ENCODE data around the gene RAD9A. TPM values are rescaled to one million over a fixed set of nuclear protein-coding genes. Genes with fewer than 3 reads are reported as not detected.

The RAD9A gene
- total and polyA plus RNA-seq, 11 donors, result 3.5 to 9.1 (median 6.1) TPM

DNA sequence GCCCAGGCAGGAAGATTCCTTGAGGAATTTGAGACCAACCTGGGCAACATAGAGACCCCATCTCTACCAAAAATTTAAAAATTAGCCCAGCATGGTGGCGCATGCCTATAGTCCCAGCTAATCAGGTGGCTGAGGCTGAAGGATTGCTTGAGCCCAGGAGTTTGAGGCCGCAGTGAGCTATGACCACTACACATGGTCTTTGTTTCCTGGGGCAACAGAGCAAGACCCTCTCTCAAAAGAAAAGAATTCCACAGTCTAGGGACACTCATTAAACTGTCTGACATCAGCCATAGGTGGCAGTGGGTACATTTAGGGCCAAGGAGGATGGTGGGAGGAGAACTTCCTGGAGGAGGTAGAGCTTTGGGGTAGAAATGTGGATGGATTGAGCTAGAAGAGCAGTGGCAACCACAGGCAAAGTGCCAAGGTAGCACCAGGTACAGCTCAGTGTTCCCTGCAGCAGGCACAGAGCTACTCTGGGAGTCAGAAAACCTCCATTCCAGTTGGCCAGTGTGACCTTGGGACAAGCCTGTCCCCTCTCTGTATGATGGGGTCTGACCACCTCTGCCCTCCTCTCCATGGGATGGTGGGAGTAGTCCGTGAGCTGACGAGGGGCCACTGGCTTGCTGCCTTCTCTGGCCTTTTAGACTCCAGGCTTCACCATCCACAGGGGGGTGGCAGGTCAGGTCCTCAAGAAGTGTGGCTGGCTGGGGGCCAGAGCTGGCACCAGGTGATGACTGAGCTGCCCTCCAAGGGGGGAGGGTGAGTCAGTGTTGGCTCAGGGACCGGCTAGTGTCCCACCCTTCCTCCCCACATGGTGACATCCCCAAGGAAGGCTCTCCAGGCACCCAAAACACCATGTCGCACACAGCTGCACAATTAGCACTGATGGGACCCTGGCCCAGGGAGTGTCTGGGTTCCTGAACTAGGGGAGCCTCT is 14.6 kb upstream of the RAD9A start:
- DNase-seq (no peak), ATAC-seq (no peak)
- no peak overlapping the region for H3K27ac ChIP-seq
- peaks cover 0 to 6% (median 0%) of the 10 kb centered on the region in 9 donors for H3K27me3 ChIP-seq
- no peaks in the 10 kb centered on the region for H3K9me3 ChIP-seq
- no peak overlapping the region for H3K4me3 ChIP-seq
- intact Hi-C loops (cut with DNase I), result no loop called here
- WGBS, 4 donors, result 64 to 90% (median 84%) methylated on average over 3 to 6 of the region's 6 CpGs
- H3K4me1 ChIP-seq, result peaks cover 0 to 36% (median 13%) of the 10 kb centered on the region in 12 donors
- TF ChIP-seq, protein P1, sequence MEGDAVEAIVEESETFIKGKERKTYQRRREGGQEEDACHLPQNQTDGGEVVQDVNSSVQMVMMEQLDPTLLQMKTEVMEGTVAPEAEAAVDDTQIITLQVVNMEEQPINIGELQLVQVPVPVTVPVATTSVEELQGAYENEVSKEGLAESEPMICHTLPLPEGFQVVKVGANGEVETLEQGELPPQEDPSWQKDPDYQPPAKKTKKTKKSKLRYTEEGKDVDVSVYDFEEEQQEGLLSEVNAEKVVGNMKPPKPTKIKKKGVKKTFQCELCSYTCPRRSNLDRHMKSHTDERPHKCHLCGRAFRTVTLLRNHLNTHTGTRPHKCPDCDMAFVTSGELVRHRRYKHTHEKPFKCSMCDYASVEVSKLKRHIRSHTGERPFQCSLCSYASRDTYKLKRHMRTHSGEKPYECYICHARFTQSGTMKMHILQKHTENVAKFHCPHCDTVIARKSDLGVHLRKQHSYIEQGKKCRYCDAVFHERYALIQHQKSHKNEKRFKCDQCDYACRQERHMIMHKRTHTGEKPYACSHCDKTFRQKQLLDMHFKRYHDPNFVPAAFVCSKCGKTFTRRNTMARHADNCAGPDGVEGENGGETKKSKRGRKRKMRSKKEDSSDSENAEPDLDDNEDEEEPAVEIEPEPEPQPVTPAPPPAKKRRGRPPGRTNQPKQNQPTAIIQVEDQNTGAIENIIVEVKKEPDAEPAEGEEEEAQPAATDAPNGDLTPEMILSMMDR (IDR thresholded peaks at IDR 0.05), result no peak
- TF ChIP-seq POLR2A (IDR thresholded peaks at IDR 0.05), result no peak
- no peaks in the 10 kb centered on the region for H3K36me3 ChIP-seq

DNA sequence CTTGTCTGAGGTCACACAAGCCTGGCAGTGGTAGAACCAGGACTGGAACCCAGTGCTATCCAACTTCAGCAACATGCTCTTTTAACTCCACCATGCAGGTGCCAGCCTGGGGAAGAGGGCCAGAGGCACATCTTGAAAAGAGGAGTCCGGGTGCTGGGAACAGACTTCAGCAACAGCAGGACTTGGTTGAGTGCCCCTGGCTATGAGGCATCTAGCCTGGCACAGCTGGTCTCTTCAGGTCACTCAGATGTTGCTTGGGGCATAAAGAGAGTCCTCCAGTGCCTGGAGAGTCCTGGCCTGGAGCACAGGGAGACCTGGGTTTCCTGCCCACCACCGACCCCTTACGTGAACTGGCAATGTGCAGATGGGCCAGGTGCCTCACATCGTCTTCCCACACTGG is 13.2 kb upstream of the RAD9A start:
- Histone ChIP-seq H3K27ac (no peak overlapping the region), H3K4me1 (peaks cover 0 to 38% (median 12%) of the 10 kb centered on the region in 12 donors), H3K36me3 (no peaks in the 10 kb centered on the region), H3K9me3 (no peaks in the 10 kb centered on the region), H3K4me3 (no peak overlapping the region), H3K27me3 (peaks cover 0 to 6% (median 0%) of the 10 kb centered on the region in 9 donors)
- intact Hi-C loops (cut with DNase I), result no loop called here
- TF ChIP-seq POLR2A (IDR thresholded peaks at IDR 0.05), result no peak
- TF ChIP-seq, protein P1 (IDR thresholded peaks at IDR 0.05), result no peak
- 92 to 100% (median 94%) methylated on average over 2 to 4 of the region's 4 CpGs for WGBS, 4 donors
- no peak for DNase-seq
- ATAC-seq, result no peak

DNA sequence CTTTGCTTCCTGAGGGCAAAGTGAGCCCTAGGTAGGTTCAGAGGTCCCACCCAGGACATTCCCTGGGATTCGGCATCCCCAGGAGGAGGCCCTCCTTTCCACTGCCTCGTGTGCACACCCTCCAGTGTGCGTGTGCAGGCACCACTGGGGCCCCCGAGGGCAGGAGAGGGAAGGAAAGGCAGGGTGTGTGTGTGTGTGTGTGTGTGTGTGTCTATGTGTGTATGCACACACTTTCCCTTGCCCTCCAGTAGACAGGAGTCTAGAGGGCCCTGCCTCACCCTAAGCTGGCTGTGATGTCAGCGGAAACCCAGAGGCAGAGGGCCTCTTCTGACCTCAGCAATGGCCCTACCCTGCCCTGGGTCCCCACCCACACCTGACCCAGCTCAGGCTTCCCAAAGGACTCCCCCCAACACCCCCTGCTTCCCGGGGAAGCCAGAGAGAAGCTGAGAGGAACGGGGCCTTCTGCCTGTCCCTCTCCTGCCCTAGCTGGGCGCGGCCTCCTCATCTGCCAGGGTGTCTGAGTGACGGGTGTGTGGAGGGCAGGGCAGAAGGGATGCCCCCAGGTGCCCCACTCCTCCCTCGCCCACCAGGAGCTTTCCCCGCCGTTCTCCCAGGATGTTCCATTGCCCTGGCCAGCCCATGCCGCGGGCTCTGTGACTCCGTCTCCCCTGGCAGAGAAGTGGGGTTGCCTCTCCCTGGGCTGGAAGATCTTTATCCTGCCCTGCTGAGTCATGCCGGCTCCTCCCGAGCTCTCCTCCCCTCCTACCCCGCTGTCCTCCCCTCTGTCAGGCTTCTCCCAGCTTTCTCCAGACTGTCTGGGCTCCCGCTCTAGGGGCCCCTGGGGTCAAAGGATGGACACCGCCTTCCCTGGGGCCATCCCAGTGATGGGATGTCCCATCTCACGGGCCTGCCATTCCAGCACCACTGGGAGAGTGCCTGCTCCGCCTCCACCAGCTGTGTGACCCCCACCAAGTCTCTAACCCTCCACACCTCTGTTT is 12.4 kb upstream of the RAD9A start:
- H3K4me1 ChIP-seq, result peaks cover 0 to 31% (median 5%) of the 10 kb centered on the region in 12 donors
- ATAC-seq (no peak), DNase-seq (no peak)
- TF ChIP-seq, protein P1 (IDR thresholded peaks at IDR 0.05), result no peak
- H3K27me3 ChIP-seq, result peaks cover 0 to 6% (median 0%) of the 10 kb centered on the region in 9 donors
- no peaks in the 10 kb centered on the region for H3K9me3 ChIP-seq
- 80 to 83% (median 82%) methylated on average over 18 to 23 of the region's 23 CpGs for WGBS, 4 donors
- H3K4me3 ChIP-seq, result no peak overlapping the region
- intact Hi-C loops (cut with DNase I), result loop anchor here in 7 of 10 donors (5.0 kb wide), 4 partner anchors 32 to 297 kb away; partner anchors contain the start of gene GRK2 (in 1 of the 7)
- H3K27ac ChIP-seq, result no peak overlapping the region
- no peaks in the 10 kb centered on the region for H3K36me3 ChIP-seq

All from heart left ventricle (tissue), 16 donors.